Uterus (tissue), 4 donors: ENCODE data around the gene EVL. TPM values are rescaled to one million over a fixed set of nuclear protein-coding genes. Genes with fewer than 3 reads are reported as not detected.
"Not testable (repeated sequence)": the region's sequence is repeated elsewhere in the genome, so short reads cannot be mapped to it uniquely, and the experiment has no call there.

Source experiments
- DNase-seq, 2 donors: peaks; one replicate each; pipeline ENCODE4 v3.0.0-alpha.2; 2019 to 2020
- H3K27ac ChIP-seq, 2 donors: fragments of 200-600 bp; sonication (generic); 1 replicate in 1 of 2; 2 replicates in 1 of 2; pipeline ENCODE4 v1.5.1; 2016 to 2018
- H3K27me3 ChIP-seq, 2 donors: fragments of 200-600 bp; sonication (generic); one replicate each; pipeline ENCODE4 v1.5.1; 2018 to 2019; ENCODE audit warnings: control low read depth in 1 of 2
- H3K36me3 ChIP-seq, 2 donors: fragments of 200-600 bp; sonication (generic); one replicate each; pipeline ENCODE4 v1.5.1; 2019; ENCODE audit warnings: control low read depth in 1 of 2
- H3K4me1 ChIP-seq, 2 donors: fragments of 200-600 bp; sonication (generic); one replicate each; pipeline ENCODE4 v1.5.1; 2018 to 2019; ENCODE audit warnings: control low read depth in 1 of 2
- H3K4me3 ChIP-seq, 2 donors: fragments of 200-600 bp; sonication (generic); 1 replicate in 1 of 2; 2 replicates in 1 of 2; pipeline ENCODE4 v1.5.1; 2018 to 2019; ENCODE audit warnings: mild to moderate bottlenecking in 1 of 2
- H3K9me3 ChIP-seq, 2 donors: fragments of 200-600 bp; sonication (generic); one replicate each; pipeline ENCODE4 v1.5.1; 2019; ENCODE audit warnings: control low read depth in 1 of 2
- POLR2A ChIP-seq, 2 donors: fragments of 450-650 bp; IDR thresholded peaks; one replicate each; pipeline ENCODE4 v1.6.1; 2016; ENCODE audit warnings: antibody characterized with exemption in 2 of 2, mild to moderate bottlenecking in 1 of 2, moderate library complexity in 1 of 2
- intact Hi-C: fragments of 100-400 bp; cut with DNase I; formaldehyde crosslinking; loops from one replicate; pipeline ENCODE4 v1.15.1; 2023; ENCODE audit warnings: low total_unique reads
- total RNA-seq, 4 donors: library from RNA; depleted of rRNA in 3 of 4; stranded (reverse); fragments of >200 nt in 3 of 4; gene quantifications; one replicate each; pipeline versions ENCODE4 v1.1.0 to v1.2.4, GENCODE V29; 2014 to 2023
- TF ChIP-seq, protein P1 (sequence below), 4 experiments: fragments of 200-600 bp in 2 of 4; fragments of 450-650 bp in 2 of 4; sonication (generic) in 2 of 4; IDR thresholded peaks; one replicate each; pipeline ENCODE4 v1.5.1; 2016 to 2019; ENCODE audit warnings: antibody characterized with exemption in 4 of 4, mild to moderate bottlenecking in 2 of 4, moderate library complexity in 1 of 4
- donor health status: DM: yes; HTN: yes; CAD: no.

The EVL gene
- total RNA-seq, 4 donors from 2014 or later: 22.1 to 133 (median 67.5) TPM

GRCh38 chr14:100028990-100029677 is 36.1 kb upstream of the EVL start:
- Histone ChIP-seq H3K4me1 (peaks cover 0 to 13% of the 10 kb centered on the region in 2 donors), H3K27me3 (no peaks in the 10 kb centered on the region), H3K36me3 (no peaks in the 10 kb centered on the region), H3K27ac (no peak overlapping the region), H3K9me3 (no peaks in the 10 kb centered on the region), H3K4me3 (no peak overlapping the region)
- intact Hi-C loops: no loop called here
- DNase-seq: no peak
- TF ChIP-seq POLR2A (IDR thresholded peaks at IDR 0.05): no peak
- TF ChIP-seq, protein P1, sequence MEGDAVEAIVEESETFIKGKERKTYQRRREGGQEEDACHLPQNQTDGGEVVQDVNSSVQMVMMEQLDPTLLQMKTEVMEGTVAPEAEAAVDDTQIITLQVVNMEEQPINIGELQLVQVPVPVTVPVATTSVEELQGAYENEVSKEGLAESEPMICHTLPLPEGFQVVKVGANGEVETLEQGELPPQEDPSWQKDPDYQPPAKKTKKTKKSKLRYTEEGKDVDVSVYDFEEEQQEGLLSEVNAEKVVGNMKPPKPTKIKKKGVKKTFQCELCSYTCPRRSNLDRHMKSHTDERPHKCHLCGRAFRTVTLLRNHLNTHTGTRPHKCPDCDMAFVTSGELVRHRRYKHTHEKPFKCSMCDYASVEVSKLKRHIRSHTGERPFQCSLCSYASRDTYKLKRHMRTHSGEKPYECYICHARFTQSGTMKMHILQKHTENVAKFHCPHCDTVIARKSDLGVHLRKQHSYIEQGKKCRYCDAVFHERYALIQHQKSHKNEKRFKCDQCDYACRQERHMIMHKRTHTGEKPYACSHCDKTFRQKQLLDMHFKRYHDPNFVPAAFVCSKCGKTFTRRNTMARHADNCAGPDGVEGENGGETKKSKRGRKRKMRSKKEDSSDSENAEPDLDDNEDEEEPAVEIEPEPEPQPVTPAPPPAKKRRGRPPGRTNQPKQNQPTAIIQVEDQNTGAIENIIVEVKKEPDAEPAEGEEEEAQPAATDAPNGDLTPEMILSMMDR (IDR thresholded peaks at IDR 0.05): no peak

DNA sequence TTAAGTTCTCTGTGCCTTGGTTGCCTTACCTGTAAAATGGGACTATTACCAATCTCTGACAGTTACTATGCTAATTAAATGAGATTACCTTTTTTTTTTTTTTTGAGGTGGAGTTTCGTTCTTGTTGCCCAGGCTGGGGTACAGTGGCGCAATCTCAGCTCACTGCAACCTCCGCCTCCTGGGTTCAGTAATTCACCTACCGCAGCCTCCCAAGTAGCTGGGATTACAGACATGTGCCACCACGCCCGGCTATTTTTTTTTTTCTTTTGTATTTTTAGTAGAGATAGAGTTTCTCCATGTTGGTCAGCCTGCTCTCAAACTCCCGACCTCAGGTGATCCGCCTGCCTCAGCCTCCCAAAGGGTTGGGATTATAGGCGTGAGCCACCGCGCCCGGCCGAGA is 35.2 kb upstream of the EVL start:
- H3K27me3 ChIP-seq, H3K9me3 ChIP-seq, H3K4me3 ChIP-seq, intact Hi-C loops, H3K36me3 ChIP-seq, DNase-seq: not testable (repeated sequence)
- Histone ChIP-seq H3K27ac (peak overlapping the region; percentile 69 to 73), H3K4me1 (peaks cover 0 to 13% of the 10 kb centered on the region in 2 donors)

- no peak for TF ChIP-seq POLR2A (IDR thresholded peaks at IDR 0.05)
- TF ChIP-seq, protein P1 (IDR thresholded peaks at IDR 0.05): no peak
- peak overlapping the region; percentile 69 to 73 for H3K27ac ChIP-seq
- intact Hi-C loops: no loop called here
These were observed 34.6 kb upstream of the EVL start for GRCh38 chr14:100030452-100031153.

GRCh38 chr14:100031506-100032281 is 33.5 kb upstream of the EVL start:
- peak; percentile 37 to 74 for DNase-seq
- Histone ChIP-seq H3K9me3 (no peaks in the 10 kb centered on the region), H3K36me3 (no peaks in the 10 kb centered on the region), H3K4me1 (peaks cover 0 to 13% of the 10 kb centered on the region in 2 donors), H3K27me3 (no peaks in the 10 kb centered on the region), H3K4me3 (peak overlapping the region in 1 of 2 donors; percentile 17), H3K27ac (peak overlapping the region; percentile 69 to 73)
- intact Hi-C loops: no loop called here
- TF ChIP-seq, protein P1 (IDR thresholded peaks at IDR 0.05): no peak
- no peak for TF ChIP-seq POLR2A (IDR thresholded peaks at IDR 0.05)

More at GRCh38 chr14:100030452-100031153, 34.6 kb upstream of the EVL start:
- Histone ChIP-seq H3K4me3 (no peak overlapping the region), H3K4me1 (peaks cover 0 to 13% of the 10 kb centered on the region in 2 donors), H3K36me3 (no peaks in the 10 kb centered on the region), H3K9me3 (no peaks in the 10 kb centered on the region), H3K27me3 (no peaks in the 10 kb centered on the region)
- DNase-seq: peak in 1 of 2 donors; percentile 25

GRCh38 chr14:100032738-100033137 is 32.5 kb upstream of the EVL start:
- TF ChIP-seq POLR2A (IDR thresholded peaks at IDR 0.05): no peak
- TF ChIP-seq, protein P1 (IDR thresholded peaks at IDR 0.05): no peak
- Histone ChIP-seq H3K9me3 (no peaks in the 10 kb centered on the region), H3K27ac (peak overlapping the region in 1 of 2 donors; percentile 69), H3K27me3 (no peaks in the 10 kb centered on the region), H3K4me3 (no peak overlapping the region), H3K4me1 (peaks cover 0 to 13% of the 10 kb centered on the region in 2 donors), H3K36me3 (no peaks in the 10 kb centered on the region)
- no peak for DNase-seq
- intact Hi-C loops: no loop called here
